A549 treated with CpdA at 1 μM for 4 hours (cell line): Measurements from ENCODE around the gene FZD4. TPM values are rescaled to one million over a fixed set of nuclear protein-coding genes. Genes with fewer than 3 reads are reported as not detected.

Experiments used
- total RNA-seq: library from RNA; stranded (reverse); fragments of 200-300 nt; extraction: Qiagen RNA extraction; gene quantifications from 5 replicates; pipeline ENCODE4 v1.2.3, GENCODE V29; 2022; ENCODE audit warnings: low read depth

Gene FZD4
- 1.1 to 1.7 TPM (median 1.3 TPM) in 5 replicates for total RNA-seq

DNA sequence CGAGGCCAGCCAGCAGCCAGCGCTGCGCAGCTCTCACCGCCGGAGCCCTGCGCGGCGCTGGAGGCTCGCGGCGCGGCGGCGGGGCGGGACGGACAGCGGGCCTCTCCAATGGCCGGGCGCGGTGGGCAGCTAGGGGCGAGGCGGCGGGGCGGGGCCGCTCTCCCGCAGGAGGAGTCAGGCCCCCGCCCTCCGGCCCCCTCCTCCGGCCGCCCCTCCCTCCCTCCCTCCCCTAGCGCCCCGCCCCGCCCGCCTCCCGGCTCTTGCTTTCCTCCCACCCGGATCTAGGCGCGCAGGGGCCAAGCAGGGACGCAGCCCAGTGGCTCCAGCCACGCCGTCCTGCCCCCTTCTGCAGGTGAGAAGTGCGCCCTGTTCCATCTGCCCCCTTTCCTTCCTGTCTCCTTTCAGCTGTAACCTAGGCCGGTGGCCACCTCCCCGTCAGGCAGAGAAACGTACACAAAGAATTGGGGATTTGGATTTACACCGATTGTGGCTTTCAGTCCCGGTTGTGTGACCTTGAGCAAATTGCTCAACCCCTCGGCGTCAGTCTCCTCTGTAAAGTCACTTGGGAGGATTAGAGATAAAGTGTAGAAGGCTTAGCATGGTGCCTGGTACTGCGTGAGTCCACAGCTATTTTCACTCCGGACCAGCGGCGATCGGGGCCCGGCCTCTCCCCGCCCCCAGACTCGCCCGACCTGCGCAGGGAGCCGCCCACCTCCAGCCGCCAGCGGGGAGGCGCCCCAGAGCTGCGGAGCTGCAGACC lies at the start of gene FZD4:
TSS of gene FZD4 (minus strand) at position 35 of the 760 bp plus-strand sequence. CDS start 310 bp downstream, outside the sequence.

Other genes with a start within 250 kb of the FZD4 start
- gene PRSS23, start 154.9 kb downstream of the FZD4 start, total RNA-seq = 470 to 536 TPM (median 517 TPM) in 5 replicates
- gene TMEM135, start 82.5 kb upstream of the FZD4 start, total RNA-seq = 11.7 to 23.1 TPM (median 13.7 TPM) in 5 replicates